Activated naive CD4-positive, alpha-beta T cell treated with anti-CD3 and anti-CD28 coated beads for 36 hours (primary cell): ENCODE measurements around the gene WNT11. TPM values are rescaled to one million over a fixed set of nuclear protein-coding genes. Genes with fewer than 3 reads are reported as not detected.

Experiments
- CTCF ChIA-PET: fragments of 350-600 bp; sonication (Branson Sonifier 250); formaldehyde crosslinking; loops from one replicate; lab custom pipeline; 2021; ENCODE audit warnings: antibody characterized with exemption; lab: Charles Lee
- DNase-seq: peaks from one replicate; pipeline ENCODE4 v3.0.0-alpha.2; 2020
- H3K27ac Mint-ChIP-seq: one replicate; pipeline ENCODE4 v1.8.0; 2021; ENCODE audit warnings: mild to moderate bottlenecking, mixed read lengths
- H3K27me3 Mint-ChIP-seq: one replicate; pipeline ENCODE4 v1.8.0; 2021; ENCODE audit warnings: low read depth, mixed read lengths
- H3K36me3 Mint-ChIP-seq: one replicate; pipeline ENCODE4 v1.8.0; 2021; ENCODE audit warnings: low read depth, mixed read lengths
- H3K4me1 Mint-ChIP-seq: one replicate; pipeline ENCODE4 v1.8.0; 2021; ENCODE audit warnings: low read depth, mixed read lengths
- H3K4me3 Mint-ChIP-seq: one replicate; pipeline ENCODE4 v1.8.0; 2021; ENCODE audit warnings: mild to moderate bottlenecking, moderate library complexity, mixed read lengths
- H3K9me3 Mint-ChIP-seq: one replicate; pipeline ENCODE4 v1.8.0; 2021; ENCODE audit warnings: mixed read lengths
- intact Hi-C: fragments of 100-400 bp; cut with micrococcal nuclease; formaldehyde crosslinking; loops from one replicate; pipeline ENCODE4 v1.15.1; 2023
- total RNA-seq, 2 experiments: library from RNA; stranded (reverse); gene quantifications; one replicate each; pipeline ENCODE4 v1.2.3, GENCODE V29; 2021

WNT11 gene
- total RNA-seq, 2 experiments from 2014 or later = not detected

DNA sequence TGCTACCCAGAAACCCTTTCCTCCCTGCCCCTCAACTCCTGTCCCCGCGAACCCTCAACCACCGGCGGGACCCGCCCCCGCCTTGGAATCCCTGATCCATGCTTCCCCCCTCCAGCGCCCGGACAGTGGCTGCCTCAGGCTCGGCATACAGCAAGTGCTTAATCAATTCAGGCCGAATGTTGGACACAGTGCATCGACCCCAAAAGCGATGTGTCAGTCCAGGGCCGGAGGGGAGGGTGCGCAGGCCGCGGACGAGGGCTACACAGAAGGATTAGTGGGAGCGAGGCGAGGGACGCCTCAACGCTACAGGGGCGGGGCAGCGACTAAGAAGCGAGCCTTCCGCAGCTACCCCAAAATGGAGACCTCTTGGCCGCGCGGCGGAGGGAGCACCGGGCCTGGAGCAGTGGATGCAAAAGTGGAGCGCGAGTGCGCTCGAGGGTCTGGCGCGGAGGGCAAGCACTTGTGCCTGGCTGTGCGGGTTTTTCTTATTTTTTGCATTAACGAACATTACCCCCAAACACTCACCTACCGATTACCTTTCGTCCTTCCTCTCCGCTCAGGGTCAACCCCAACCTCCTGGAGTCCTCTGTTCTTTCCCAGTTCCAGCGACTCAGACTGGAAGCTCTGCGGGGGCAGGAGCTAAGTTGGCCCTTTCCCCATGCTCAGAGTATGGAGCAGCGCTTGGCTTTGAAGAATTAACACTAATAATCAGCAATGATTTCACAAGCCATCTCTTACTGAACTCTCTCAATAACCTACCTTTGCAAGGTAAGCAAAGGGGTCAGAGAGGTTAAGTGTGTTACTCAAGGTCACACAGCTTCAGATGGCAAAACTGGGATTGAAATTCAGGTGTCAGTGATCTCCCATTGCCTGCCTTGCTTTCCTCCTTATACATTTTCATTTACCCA is 30.0 kb upstream of the WNT11 start:
- intact Hi-C loops = loop anchor here (5.0 to 10.0 kb wide), 2 partner anchors 628 to 811 kb away; partner anchors contain the start of gene ACER3
- H3K27ac Mint-ChIP-seq = peak overlapping the region; percentile 93
- peak overlapping the region; percentile 84 for H3K4me3 Mint-ChIP-seq
- H3K4me1 Mint-ChIP-seq = peaks cover 41% of the 10 kb centered on the region
- H3K27me3 Mint-ChIP-seq = peaks cover 3% of the 10 kb centered on the region
- peaks cover 3% of the 10 kb centered on the region for H3K36me3 Mint-ChIP-seq
- no peak for DNase-seq
- no peaks in the 10 kb centered on the region for H3K9me3 Mint-ChIP-seq
- CTCF ChIA-PET = interaction anchor here (5.2 kb wide), 1 partner anchor 28 kb away, joined by 56 read pairs; the partner anchor contains the start of gene WNT11

DNA sequence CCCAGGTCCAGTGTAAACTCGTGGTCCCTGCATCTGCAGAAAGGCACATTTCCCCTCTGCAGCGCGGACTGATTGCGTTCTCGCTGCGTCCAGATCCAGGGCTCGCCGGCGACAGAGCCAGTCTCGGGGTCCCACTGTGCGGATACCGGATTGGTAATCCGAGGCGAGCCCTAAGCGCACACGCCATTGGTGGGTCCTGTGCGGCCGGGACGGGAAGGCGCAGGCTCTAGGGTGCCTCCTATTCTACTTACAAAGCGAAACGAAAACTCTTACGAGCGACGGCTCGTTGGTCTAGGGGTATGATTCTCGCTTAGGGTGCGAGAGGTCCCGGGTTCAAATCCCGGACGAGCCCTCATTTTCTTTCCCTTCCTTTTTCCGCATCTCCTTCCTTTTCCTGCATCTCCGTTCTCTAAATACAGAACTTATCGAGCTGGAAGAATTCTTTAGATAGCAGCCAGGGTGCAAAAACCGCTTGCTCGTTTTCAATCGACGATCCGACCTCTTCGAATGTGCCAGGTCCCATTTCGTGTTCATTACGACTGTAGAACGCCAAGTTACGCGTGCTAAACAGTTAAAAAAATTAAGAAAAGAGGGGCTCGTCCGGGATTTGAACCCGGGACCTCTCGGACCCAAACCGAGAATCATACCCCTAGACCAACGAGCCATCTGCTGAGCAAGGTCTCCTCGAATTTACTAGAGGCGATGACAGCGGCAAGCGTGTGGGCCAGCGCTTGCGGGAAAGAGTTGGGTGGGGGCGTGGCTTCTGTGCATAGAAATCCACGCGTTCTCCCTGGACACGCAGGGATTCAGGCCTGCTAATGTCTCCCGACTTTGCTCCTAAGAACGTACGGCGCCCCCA is 29.2 kb upstream of the WNT11 start:
- H3K4me3 Mint-ChIP-seq = peak overlapping the region; percentile 84
- H3K9me3 Mint-ChIP-seq = no peaks in the 10 kb centered on the region
- DNase-seq = peak; percentile 96
- intact Hi-C loops = loop anchor here (1.0 to 10.0 kb wide), 8 partner anchors 28 to 812 kb away; partner anchors contain the start of genes ACER3, GVQW3, THAP12 and UVRAG
- CTCF ChIA-PET = interaction anchor here (0.7 to 5.2 kb wide), 6 partner anchors 27 to 956 kb away, joined by 3 to 56 read pairs (median 3); partner anchors contain the start of gene WNT11
- H3K4me1 Mint-ChIP-seq = peaks cover 44% of the 10 kb centered on the region
- peak overlapping the region; percentile 93 for H3K27ac Mint-ChIP-seq
- H3K36me3 Mint-ChIP-seq = peaks cover 3% of the 10 kb centered on the region
- H3K27me3 Mint-ChIP-seq = peaks cover 3% of the 10 kb centered on the region

DNA sequence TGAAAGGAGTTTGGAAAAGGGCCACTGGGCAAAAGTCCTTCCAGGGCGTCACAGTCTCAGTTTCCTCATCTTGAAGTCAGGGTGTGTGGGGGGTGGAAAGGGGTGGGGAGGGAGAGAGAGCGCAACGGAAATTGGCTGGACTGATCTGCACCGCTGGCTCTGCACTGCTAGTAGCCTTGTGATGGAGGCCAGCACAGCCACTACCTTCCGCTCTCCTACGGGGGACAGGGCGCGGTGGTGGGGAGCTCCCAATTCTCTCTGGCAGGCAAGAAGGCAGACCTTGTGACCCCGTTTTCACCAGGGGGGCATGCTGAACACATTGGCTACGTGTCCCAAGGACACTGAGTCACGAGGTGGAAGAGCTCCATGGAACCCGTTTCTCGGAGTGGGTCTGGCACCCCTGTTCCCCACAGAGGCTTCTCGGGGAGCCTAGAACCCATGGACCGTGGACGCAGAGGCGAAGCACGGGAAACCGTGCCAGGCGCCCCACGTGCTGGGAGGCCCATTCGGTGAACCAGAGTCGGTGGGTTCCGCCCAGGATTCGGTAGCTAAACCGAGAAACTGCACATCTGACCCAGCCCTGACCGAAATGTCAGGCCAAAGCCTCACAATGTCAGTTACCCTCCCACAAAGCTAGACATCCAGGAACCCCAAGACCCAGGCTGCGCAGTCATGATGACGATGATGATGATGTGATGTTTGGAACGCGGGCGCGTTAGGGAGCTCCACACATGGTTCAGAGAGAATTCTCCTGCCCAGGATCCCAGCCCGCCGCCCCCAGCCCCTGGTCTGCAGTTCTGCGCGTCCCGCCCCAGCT is 28.3 kb upstream of the WNT11 start:
- Mint-ChIP-seq H3K4me3 (peak overlapping the region; percentile 84), H3K36me3 (peaks cover 3% of the 10 kb centered on the region), H3K27me3 (peaks cover 3% of the 10 kb centered on the region), H3K9me3 (no peaks in the 10 kb centered on the region), H3K27ac (peak overlapping the region; percentile 93), H3K4me1 (peaks cover 44% of the 10 kb centered on the region)
- peak; percentile 45 for DNase-seq
- intact Hi-C loops = loop anchor here (1.0 to 10.0 kb wide), 8 partner anchors 27 to 813 kb away; partner anchors contain the start of genes ACER3, GVQW3, THAP12 and UVRAG
- CTCF ChIA-PET = interaction anchor here (0.7 to 5.2 kb wide), 6 partner anchors 26 to 955 kb away, joined by 3 to 56 read pairs (median 4); partner anchors contain the start of gene WNT11

DNA sequence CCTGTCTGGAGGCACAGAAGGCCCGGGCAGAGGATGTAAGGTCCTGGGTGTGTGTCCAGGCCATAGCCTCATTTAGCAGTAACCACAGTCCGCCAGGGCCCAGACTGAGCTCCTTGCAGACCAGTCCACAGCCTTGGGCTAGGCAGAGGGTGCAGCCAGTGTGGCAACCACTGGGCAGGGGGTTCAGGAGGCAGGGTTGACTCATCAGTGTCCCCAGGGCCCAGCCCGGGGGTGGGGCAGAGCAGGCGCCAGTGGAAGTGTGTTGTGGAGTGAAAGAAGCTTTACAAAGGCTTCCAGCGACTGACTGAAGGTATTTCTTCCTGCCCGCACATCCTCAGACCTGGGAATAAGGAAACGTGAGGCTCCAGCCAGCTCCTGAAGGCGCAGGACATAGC is 27.7 kb upstream of the WNT11 start:
- peaks cover 3% of the 10 kb centered on the region for H3K27me3 Mint-ChIP-seq
- peaks cover 44% of the 10 kb centered on the region for H3K4me1 Mint-ChIP-seq
- CTCF ChIA-PET = interaction anchor here (0.7 to 5.2 kb wide), 3 partner anchors 26 to 157 kb away, joined by 6 to 56 read pairs (median 7); partner anchors contain the start of gene WNT11
- intact Hi-C loops = loop anchor here (2.0 to 10.0 kb wide), 3 partner anchors 55 to 631 kb away; partner anchors contain the start of gene ACER3
- peaks cover 3% of the 10 kb centered on the region for H3K36me3 Mint-ChIP-seq
- peak overlapping the region; percentile 84 for H3K4me3 Mint-ChIP-seq
- no peak overlapping the region for H3K27ac Mint-ChIP-seq
- no peaks in the 10 kb centered on the region for H3K9me3 Mint-ChIP-seq
- DNase-seq = no peak

DNA sequence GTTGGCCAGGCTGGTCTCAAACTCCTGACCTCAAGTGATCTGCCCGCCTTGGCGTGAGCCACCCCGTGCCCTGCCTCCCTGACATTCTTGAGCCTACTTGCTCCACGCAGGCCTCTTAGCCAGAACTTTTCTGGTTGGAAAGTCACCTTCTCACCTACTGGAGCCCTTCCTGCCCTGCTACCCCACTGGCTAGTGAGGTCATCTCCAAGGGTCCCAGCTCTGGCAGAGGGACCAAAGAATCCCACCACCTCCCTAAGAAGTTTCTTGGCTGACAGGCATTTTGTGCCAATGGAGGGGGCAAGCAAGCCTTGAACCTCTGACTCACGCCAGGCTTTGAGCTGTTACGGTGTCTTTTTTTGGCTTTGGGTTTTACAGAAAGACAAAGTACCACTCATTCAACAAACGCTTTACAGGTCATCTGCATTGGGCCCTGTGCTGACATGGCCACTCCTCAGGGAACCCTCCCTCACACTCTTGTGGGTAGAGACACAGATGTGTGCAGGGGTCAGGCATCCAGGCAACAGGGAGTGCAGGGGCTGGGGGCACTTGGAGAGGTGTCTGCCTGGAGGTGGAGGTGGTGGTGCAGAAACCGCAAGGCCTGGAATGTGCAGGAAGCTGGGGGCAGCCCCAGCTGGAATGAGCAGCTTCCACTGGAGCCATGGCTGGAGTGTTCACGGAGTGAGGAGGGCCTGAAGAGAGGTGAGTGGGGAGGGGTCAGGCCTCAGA is 27.1 kb upstream of the WNT11 start:
- H3K4me1 Mint-ChIP-seq = peaks cover 44% of the 10 kb centered on the region

DNA sequence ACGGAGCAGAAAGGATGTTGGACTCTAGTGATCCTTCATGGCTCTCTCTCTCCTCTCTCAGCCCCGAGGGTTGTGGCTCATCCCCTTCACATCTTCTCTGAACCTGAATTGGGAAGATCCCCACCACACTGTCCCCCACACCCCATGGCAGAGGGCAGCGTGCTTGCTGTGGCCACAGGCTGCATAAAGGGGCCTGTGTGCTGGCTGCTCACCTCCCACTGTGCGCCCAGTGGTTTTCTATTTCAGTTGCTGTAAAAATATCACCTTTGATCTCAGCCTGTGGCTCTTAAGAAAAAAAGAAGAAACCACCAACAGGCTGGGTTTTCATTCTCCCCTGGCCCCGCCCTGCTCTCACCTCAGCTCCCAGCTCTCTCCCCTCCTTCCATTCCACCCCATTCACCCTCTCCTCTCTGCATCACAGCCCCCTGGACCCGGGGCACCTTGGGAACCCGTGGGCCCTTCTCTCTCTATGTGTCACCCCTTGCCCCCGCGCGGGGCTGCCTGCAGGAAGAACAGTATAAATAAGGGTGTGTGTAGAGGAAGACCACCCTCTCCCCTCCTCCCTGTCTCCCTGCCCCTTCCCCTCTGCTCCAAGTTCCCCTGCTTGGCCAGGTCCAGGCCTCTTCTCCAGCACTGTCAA is 25.8 kb upstream of the WNT11 start:
- DNase-seq = peak; percentile 51
- peaks cover 44% of the 10 kb centered on the region for H3K4me1 Mint-ChIP-seq
- no peaks in the 10 kb centered on the region for H3K9me3 Mint-ChIP-seq
- intact Hi-C loops = loop anchor here (10.0 kb wide), 1 partner anchor 633 kb away; the partner anchor contains the start of gene ACER3
- no peak overlapping the region for H3K27ac Mint-ChIP-seq
- peaks cover 3% of the 10 kb centered on the region for H3K36me3 Mint-ChIP-seq
- peak overlapping the region; percentile 2 for H3K4me3 Mint-ChIP-seq
- CTCF ChIA-PET = interaction anchor here (3.1 kb wide), 1 partner anchor 24 kb away, joined by 27 read pairs; no protein-coding TSS in a partner anchor
- H3K27me3 Mint-ChIP-seq = peaks cover 3% of the 10 kb centered on the region

More for the DNA sequence above, 27.1 kb upstream of the WNT11 start:
- Mint-ChIP-seq H3K4me3 (peak overlapping the region; percentile 4), H3K27ac (no peak overlapping the region), H3K27me3 (peaks cover 3% of the 10 kb centered on the region), H3K36me3 (peaks cover 3% of the 10 kb centered on the region), H3K9me3 (no peaks in the 10 kb centered on the region)
- DNase-seq = no peak
- CTCF ChIA-PET = interaction anchor here (0.7 to 5.2 kb wide), 2 partner anchors 25 to 72 kb away, joined by 6 to 56 read pairs; partner anchors contain the start of gene WNT11
- intact Hi-C loops = loop anchor here (10.0 kb wide), 1 partner anchor 631 kb away; the partner anchor contains the start of gene ACER3

DNA sequence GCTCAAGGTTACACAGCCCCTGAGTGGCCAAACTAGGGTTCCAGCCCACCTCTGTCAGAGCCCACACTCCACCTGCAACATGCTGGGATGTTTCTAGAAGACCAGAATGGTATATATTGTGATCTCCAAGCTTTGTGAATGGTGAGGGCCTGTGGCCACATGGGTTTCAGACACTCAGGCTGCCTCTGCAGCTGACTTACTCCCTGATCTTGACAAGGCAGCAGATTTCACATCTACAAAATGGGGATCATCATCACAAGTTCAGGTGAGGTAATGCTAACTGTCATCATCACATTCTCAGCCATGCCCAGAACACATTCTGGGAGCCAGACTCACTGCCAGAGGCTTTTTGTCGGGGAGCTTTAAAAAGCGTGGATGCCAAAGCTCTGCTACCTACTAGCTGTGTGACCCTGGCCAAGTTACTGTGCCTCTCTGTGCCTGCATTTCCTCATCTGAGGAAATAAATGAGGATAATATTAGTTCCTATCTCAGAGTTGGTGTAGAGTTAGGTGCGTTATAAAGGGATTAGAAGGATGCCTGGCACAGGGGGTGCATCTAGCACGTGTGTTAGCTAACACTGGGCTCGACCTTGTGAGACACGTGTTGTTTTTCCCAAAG is 24.9 kb upstream of the WNT11 start:
- peaks cover 3% of the 10 kb centered on the region for H3K36me3 Mint-ChIP-seq
- no peak overlapping the region for H3K27ac Mint-ChIP-seq
- intact Hi-C loops = loop anchor here (10.0 kb wide), 1 partner anchor 634 kb away; the partner anchor contains the start of gene ACER3
- H3K4me3 Mint-ChIP-seq = no peak overlapping the region
- peaks cover 3% of the 10 kb centered on the region for H3K27me3 Mint-ChIP-seq
- no peaks in the 10 kb centered on the region for H3K9me3 Mint-ChIP-seq
- peaks cover 40% of the 10 kb centered on the region for H3K4me1 Mint-ChIP-seq
- CTCF ChIA-PET = interaction anchor here (1.6 to 3.1 kb wide), 2 partner anchors 23 to 88 kb away, joined by 8 to 27 read pairs; no protein-coding TSS in a partner anchor
- no peak for DNase-seq

DNA sequence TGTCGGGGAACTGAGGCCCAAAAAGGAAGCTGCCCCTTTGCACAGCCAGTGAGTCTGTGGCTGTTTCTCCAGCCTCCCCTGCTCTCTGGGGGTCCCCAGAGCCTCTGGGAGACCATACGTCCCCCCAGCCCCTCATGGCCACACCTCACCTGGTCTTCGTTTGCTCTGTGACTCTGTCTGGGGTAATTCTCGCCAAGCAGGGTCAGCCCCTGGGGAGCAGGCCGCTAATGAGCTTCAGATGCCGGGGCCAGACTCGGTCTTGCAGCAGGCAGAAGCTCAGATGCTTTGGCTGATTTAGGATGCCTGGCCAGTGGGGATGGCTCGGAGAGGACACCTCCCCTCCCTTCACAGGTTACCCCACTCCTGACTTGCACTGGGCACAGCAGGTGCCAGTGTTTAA is 24.1 kb upstream of the WNT11 start:
- peaks cover 32% of the 10 kb centered on the region for H3K4me1 Mint-ChIP-seq
- peaks cover 2% of the 10 kb centered on the region for H3K36me3 Mint-ChIP-seq
- no peak overlapping the region for H3K4me3 Mint-ChIP-seq
- H3K27me3 Mint-ChIP-seq = peaks cover 2% of the 10 kb centered on the region
- intact Hi-C loops = loop anchor here (10.0 kb wide), 1 partner anchor 634 kb away; the partner anchor contains the start of gene ACER3
- CTCF ChIA-PET = interaction anchor here (1.6 to 3.1 kb wide), 2 partner anchors 22 to 89 kb away, joined by 8 to 27 read pairs; no protein-coding TSS in a partner anchor
- DNase-seq = no peak
- no peaks in the 10 kb centered on the region for H3K9me3 Mint-ChIP-seq
- H3K27ac Mint-ChIP-seq = no peak overlapping the region

DNA sequence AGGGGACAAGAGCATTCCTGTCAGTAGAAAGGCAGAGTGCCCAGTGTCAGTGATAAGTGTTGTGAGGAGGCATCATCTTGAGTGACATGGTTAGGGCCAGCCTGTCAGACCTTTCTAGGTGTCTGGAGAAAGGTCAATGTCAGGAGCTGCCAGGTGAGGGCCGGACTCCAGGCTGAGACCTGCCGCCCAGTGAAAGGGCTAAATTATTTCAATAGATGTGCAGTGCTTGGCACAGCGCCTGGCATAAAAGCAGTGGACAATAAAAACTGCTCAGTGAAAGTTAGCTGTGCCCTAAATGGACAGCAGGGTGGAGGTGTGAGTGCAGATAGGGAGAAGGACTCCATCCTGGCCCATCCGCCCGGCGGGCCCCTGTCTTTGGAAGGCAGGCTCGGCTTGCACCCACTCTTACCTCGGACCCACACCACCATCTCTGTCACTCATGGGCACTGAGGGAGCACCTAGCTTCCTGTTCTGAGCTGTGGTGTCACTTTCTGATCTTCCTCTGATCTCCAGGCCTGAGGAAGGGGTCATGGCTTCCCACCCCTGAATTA is 23.5 kb upstream of the WNT11 start:
- CTCF ChIA-PET = interaction anchor here (3.1 kb wide), 1 partner anchor 21 kb away, joined by 27 read pairs; no protein-coding TSS in a partner anchor
- H3K4me3 Mint-ChIP-seq = no peak overlapping the region
- H3K27ac Mint-ChIP-seq = no peak overlapping the region
- H3K36me3 Mint-ChIP-seq = no peaks in the 10 kb centered on the region
- no peak for DNase-seq
- H3K27me3 Mint-ChIP-seq = no peaks in the 10 kb centered on the region
- no peaks in the 10 kb centered on the region for H3K9me3 Mint-ChIP-seq
- peaks cover 32% of the 10 kb centered on the region for H3K4me1 Mint-ChIP-seq
- intact Hi-C loops = loop anchor here (10.0 kb wide), 1 partner anchor 635 kb away; the partner anchor contains the start of gene ACER3
